ENCODE data around the gene DCUN1D2. TPM values are rescaled to one million over a fixed set of nuclear protein-coding genes. Genes with fewer than 3 reads are reported as not detected.

The DCUN1D2 gene
- total RNA-seq: 5.7 and 15.3 TPM in 2 replicates

DNA sequence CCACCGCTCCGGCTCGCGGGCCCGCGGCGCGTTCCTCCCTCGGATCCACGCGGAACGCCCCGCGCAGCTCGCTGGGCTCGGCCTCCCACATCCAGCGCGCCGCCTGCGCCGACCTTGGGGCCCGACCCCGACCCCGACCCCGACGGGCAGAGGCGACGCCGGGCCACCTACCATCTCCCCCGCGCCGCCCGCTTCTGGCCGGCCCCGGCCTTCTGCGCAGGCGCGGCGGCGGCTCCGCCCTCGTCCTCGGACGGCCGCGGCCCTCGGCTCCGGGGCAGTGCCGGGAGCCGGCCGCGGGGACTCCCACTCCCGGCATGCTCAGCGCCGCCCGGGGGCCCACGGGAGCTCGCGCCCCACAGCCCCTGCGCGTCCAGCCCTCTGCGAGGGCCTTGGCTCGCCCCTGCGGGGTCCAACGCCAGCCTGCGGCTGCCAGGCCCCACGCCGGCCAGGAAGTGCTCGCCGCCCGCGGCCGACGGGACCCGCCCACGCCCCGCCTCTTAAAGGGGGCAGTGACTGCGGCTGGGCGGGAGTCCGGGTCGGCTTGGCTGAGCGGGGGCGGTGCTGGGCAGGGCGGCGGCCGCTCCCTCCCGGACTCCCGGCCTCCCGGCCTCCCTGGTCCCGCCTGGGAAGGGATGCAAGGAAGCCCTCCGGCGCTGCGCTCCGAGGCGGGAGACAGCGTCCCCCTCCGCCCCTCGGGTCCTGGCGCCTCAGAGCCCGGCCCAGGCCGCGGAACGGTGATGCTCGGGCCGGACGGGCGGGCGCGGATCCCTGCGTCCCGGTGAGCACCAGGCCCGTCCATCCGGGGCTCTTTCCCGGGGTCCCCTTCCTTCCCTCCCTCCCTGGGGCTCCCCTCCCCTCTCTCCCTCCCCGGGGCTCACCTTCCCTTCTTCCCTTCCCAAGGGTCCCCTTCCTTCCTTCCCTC lies at the start of gene DCUN1D2:
DCUN1D2 (minus strand) TSS at position 216 of the 922 bp plus-strand sequence; CDS start at position 174, 42 bp downstream.

DNA sequence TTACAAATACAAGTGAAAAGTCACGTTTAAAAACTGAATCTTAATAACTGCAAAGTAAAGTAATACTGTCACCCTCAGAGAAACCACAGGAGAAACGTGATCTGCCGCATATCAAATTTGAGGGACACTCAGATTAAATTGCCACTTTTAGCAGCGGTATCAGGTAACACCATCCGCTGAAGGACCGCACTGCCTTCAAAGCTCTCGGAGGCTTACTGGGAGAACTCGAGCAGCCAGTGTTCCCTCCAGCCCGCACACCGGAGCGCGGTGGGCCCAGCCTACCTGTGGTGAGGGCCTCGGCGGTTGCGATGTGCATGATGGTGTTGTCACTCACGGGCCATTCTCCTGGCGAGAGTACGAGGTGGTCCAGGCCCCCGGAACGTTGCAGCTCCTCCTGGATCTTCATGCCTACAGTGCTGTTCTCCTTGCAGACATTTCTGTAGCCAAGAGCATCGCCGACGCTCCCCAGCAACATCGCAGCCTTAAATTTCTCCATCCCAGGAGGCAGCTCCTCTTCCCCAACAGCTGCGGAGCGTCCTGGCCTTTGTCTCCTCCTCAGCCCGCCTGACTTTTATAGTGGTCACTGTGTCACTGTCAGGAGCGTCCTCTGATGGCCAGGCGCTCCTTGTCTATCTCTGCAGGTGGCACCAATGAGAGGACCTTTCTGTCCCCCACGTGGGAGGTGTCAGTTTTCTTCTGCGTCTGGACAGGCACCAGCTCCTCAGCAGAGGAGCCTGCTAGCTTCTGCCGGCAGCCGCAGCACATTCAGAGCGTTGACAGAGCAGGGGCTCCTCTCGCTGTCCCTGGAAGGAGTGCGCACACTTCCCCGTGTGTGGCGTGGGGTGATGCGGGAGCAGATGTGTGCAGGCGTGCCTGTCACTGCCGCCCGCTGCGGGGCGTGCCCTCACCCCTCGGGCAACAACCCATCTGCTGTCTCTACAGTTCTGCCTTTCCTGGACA lies 37.3 kb downstream of the DCUN1D2 start, which contains the start of gene ADPRHL1:
ADPRHL1 (minus strand) TSS at position 547 of the 960 bp plus-strand sequence; CDS start at position 496, 51 bp downstream.

Other genes starting within 250 kb of the DCUN1D2 start
- 171 and 269 TPM in 2 replicates for gene LAMP1, start 193.5 kb downstream of the DCUN1D2 start, total RNA-seq
- gene GRTP1, start 126.6 kb downstream of the DCUN1D2 start, total RNA-seq: 0.57 TPM in 1 of 2 replicates, not detected in the other
- gene ADPRHL1, start 37.2 kb downstream of the DCUN1D2 start, total RNA-seq: 1.1 and 1.3 TPM in 2 replicates
- gene TFDP1, start 94.0 kb upstream of the DCUN1D2 start, total RNA-seq: 41.8 and 63.1 TPM in 2 replicates
- gene ATP4B, start 167.5 kb upstream of the DCUN1D2 start, total RNA-seq: not detected in 2 replicates
- 0.44 TPM in 1 of 2 replicates, not detected in the other for gene GRK1, start 176.5 kb upstream of the DCUN1D2 start, total RNA-seq